IMR-90 (cell line): ENCODE results near the gene PAPSS2. TPM values are rescaled to one million over a fixed set of nuclear protein-coding genes. Genes with fewer than 3 reads are reported as not detected.
A peak's percentile ranks its signal among the peaks of the same experiment; 100 is the strongest.

Experiments used
- ATAC-seq: fragments of 200-7000 bp; cut with Tn5 transposase; 2 replicates; pipeline ENCODE4 v1.9.1; 2020; ENCODE audit warnings: low read depth, mild to moderate bottlenecking, moderate library complexity
- BruUV-seq: library from RNA; stranded (reverse); fragments of 400-500 nt; replicated peaks from 2 replicates; lab custom pipeline; 2021; lab: Mats Ljungman, UMichigan
- CTCF ChIA-PET: fragments of 300-600 bp; formaldehyde crosslinking; extraction: SDS; loops from one replicate; lab custom pipeline; 2021; ENCODE audit warnings: antibody characterized with exemption; lab: Yijun Ruan, JAX
- POLR2A ChIA-PET: fragments of 300-600 bp; sonication (Branson Sonifier 250); formaldehyde crosslinking; loops from one replicate; lab custom pipeline; 2022; ENCODE audit warnings: antibody characterized with exemption; ENCODE audit not compliant: unreplicated experiment; lab: Charles Lee
- DNase-seq: peaks from one replicate; pipeline ENCODE4 v3.0.0; 2013
- H2AFZ ChIP-seq: replicated peaks from 2 replicates; pipeline ENCODE3; 2013; ENCODE audit warnings: low read length, mild to moderate bottlenecking; ENCODE audit not compliant: poor library complexity
- H2AK5ac ChIP-seq: 2 replicates; pipeline ENCODE4 v1.6.1; 2013; ENCODE audit warnings: low read depth, low read length, inconsistent platforms
- H2AK9ac ChIP-seq: replicated peaks from 2 replicates; pipeline ENCODE3; 2013; ENCODE audit warnings: mild to moderate bottlenecking, low read depth, low read length, moderate library complexity; ENCODE audit not compliant: poor library complexity
- H2BK120ac ChIP-seq: 2 replicates; pipeline ENCODE4 v1.6.1; 2013; ENCODE audit warnings: low read depth, low read length, inconsistent platforms
- H2BK15ac ChIP-seq: 3 replicates; pipeline ENCODE4 v1.6.1; 2013; ENCODE audit warnings: low read depth, low read length, inconsistent platforms
- H2BK20ac ChIP-seq: 2 replicates; pipeline ENCODE4 v1.6.1; 2013; ENCODE audit warnings: low read depth, mild to moderate bottlenecking, inconsistent platforms, low read length, moderate library complexity
- H2BK5ac ChIP-seq: 2 replicates; pipeline ENCODE4 v1.6.1; 2013; ENCODE audit warnings: mild to moderate bottlenecking, low read depth, low read length, inconsistent platforms; ENCODE audit not compliant: poor library complexity, severe bottlenecking
- H3K14ac ChIP-seq: replicated peaks from 2 replicates; pipeline ENCODE4 v1.6.1; 2013; ENCODE audit warnings: low read depth, low read length, inconsistent platforms
- H3K18ac ChIP-seq: 2 replicates; pipeline ENCODE4 v1.6.1; 2013; ENCODE audit warnings: low read depth, low read length, control low read depth
- H3K23ac ChIP-seq: 2 replicates; pipeline ENCODE4 v1.6.1; 2013; ENCODE audit warnings: low read depth, low read length, inconsistent platforms
- H3K27ac ChIP-seq: 2 replicates; pipeline ENCODE4 v1.5.1; 2013; ENCODE audit warnings: mild to moderate bottlenecking, control low read depth, low read length; ENCODE audit not compliant: insufficient read depth
- H3K27me3 ChIP-seq: 2 replicates; pipeline ENCODE4 v1.6.1; 2013; ENCODE audit warnings: low read length; ENCODE audit not compliant: control insufficient read depth, insufficient read depth
- H3K36me3 ChIP-seq: 2 replicates; pipeline ENCODE4 v1.6.1; 2013; ENCODE audit warnings: low read length, mixed read lengths; ENCODE audit not compliant: control insufficient read depth, insufficient read depth
- H3K4ac ChIP-seq: 2 replicates; pipeline ENCODE4 v1.6.1; 2013; ENCODE audit warnings: low read depth, low read length, inconsistent platforms
- H3K4me1 ChIP-seq: 2 replicates; pipeline ENCODE4 v1.6.1; 2013; ENCODE audit warnings: low read length, mixed read lengths; ENCODE audit not compliant: control insufficient read depth, insufficient read depth
- H3K4me2 ChIP-seq: 2 replicates; pipeline ENCODE4 v1.6.1; 2013; ENCODE audit warnings: low read depth, mild to moderate bottlenecking, control low read depth, low read length, moderate library complexity
- H3K4me3 ChIP-seq: 2 replicates; pipeline ENCODE4 v1.5.1; 2013; ENCODE audit warnings: low read depth, mild to moderate bottlenecking, control low read depth, low read length, moderate library complexity; ENCODE audit not compliant: insufficient read depth
- H3K56ac ChIP-seq: 2 replicates; pipeline ENCODE4 v1.6.1; 2013; ENCODE audit warnings: low read length, inconsistent platforms; ENCODE audit not compliant: insufficient read depth; ENCODE audit errors: extremely low read depth
- H3K79me1 ChIP-seq, 2 experiments: 2 replicates each; pipeline ENCODE4 v1.6.1; 2013; ENCODE audit warnings: low read length in 2 of 2, inconsistent platforms in 1 of 2, low read depth in 1 of 2
- H3K9ac ChIP-seq: 2 replicates; pipeline ENCODE4 v1.6.1; 2013; ENCODE audit warnings: low read depth, low read length, control low read depth
- H3K9me1 ChIP-seq: 2 replicates; pipeline ENCODE4 v1.6.1; 2013; ENCODE audit warnings: low read length, inconsistent platforms; ENCODE audit not compliant: insufficient read depth
- H3K9me3 ChIP-seq: 2 replicates; pipeline ENCODE4 v1.6.1; 2013; ENCODE audit warnings: low read length; ENCODE audit not compliant: control insufficient read depth, insufficient read depth
- H4K20me1 ChIP-seq: 2 replicates; pipeline ENCODE4 v1.6.1; 2013; ENCODE audit warnings: low read length, inconsistent platforms; ENCODE audit not compliant: insufficient read depth
- H4K5ac ChIP-seq: 2 replicates; pipeline ENCODE4 v1.6.1; 2013; ENCODE audit warnings: mild to moderate bottlenecking, low read depth, low read length, control low read depth
- H4K8ac ChIP-seq, 2 experiments: 2 replicates each; pipeline ENCODE4 v1.6.1; 2013; ENCODE audit warnings: low read depth in 2 of 2, low read length in 2 of 2, control low read depth in 1 of 2, inconsistent platforms in 1 of 2
- H4K91ac ChIP-seq: 2 replicates; pipeline ENCODE4 v1.6.1; 2013; ENCODE audit warnings: low read depth, low read length, inconsistent platforms; ENCODE audit not compliant: insufficient read depth
- BHLHE40 ChIP-seq: fragments of 150-350 bp; IDR thresholded peaks from 2 replicates; pipeline ENCODE4 v1.6.1; 2016; ENCODE audit warnings: mild to moderate bottlenecking, low read depth, low read length
- CEBPB ChIP-seq: IDR thresholded peaks from 2 replicates; pipeline ENCODE4 v1.6.1; 2012; ENCODE audit warnings: low read depth, low read length, improper control_type of control experiment
- CHD1 ChIP-seq: IDR thresholded peaks from 2 replicates; pipeline ENCODE4 v1.6.1; 2012; ENCODE audit warnings: low read depth, low read length, improper control_type of control experiment
- CTCF ChIP-seq: conservative IDR thresholded peaks from 2 replicates; pipeline ENCODE4 v1.5.1; 2012; ENCODE audit warnings: mild to moderate bottlenecking, low read depth, low read length, improper control_type of control experiment
- FOS ChIP-seq: fragments of 150-350 bp; IDR thresholded peaks from 2 replicates; pipeline ENCODE4 v1.6.1; 2016; ENCODE audit warnings: low read depth, low read length
- MAFK ChIP-seq: IDR thresholded peaks from 2 replicates; pipeline ENCODE4 v1.6.1; 2012; ENCODE audit warnings: low read depth, low read length, improper control_type of control experiment
- MAZ ChIP-seq: IDR thresholded peaks from 2 replicates; pipeline ENCODE4 v1.6.1; 2012; ENCODE audit warnings: low read depth, mild to moderate bottlenecking, low read length, improper control_type of control experiment, moderate library complexity, borderline replicate concordance
- MXI1 ChIP-seq: IDR thresholded peaks from 2 replicates; pipeline ENCODE4 v1.6.1; 2012; ENCODE audit warnings: low read depth, mild to moderate bottlenecking, low read length, moderate library complexity, borderline replicate concordance
- POLR2A ChIP-seq: IDR thresholded peaks from 2 replicates; pipeline ENCODE4 v1.6.1; 2012; ENCODE audit warnings: mild to moderate bottlenecking, low read depth, low read length
- RAD21 ChIP-seq: IDR thresholded peaks from 2 replicates; pipeline ENCODE4 v1.6.1; 2012; ENCODE audit warnings: low read length, improper control_type of control experiment
- RCOR1 ChIP-seq: IDR thresholded peaks from 2 replicates; pipeline ENCODE4 v1.6.1; 2012; ENCODE audit warnings: mild to moderate bottlenecking, low read length, improper control_type of control experiment; ENCODE audit not compliant: insufficient replicate concordance
- SMC3 ChIP-seq: fragments of 150-350 bp; IDR thresholded peaks from 2 replicates; pipeline ENCODE4 v1.6.1; 2016; ENCODE audit warnings: low read depth, mild to moderate bottlenecking, antibody characterized with exemption, low read length, moderate library complexity
- USF2 ChIP-seq: fragments of 150-350 bp; IDR thresholded peaks from 2 replicates; pipeline ENCODE4 v1.6.1; 2017; ENCODE audit warnings: mild to moderate bottlenecking, antibody characterized with exemption, low read length, low read depth
- WGBS, 2 experiments: methylation state at CpG; one replicate each; pipeline versions ENCODE4 v1.1.5 to v1.1.7; 2013; ENCODE audit warnings: missing lambda C conversion rate in 2 of 2; ENCODE audit not compliant: insufficient read length in 1 of 2; ENCODE audit errors: extremely low coverage in 2 of 2; 5-methylcytosine and 5-hydroxymethylcytosine counted together
- dilution Hi-C: fragments of 300-500 bp; cut with HindIII; formaldehyde crosslinking; loops from one replicate; pipeline ENCODE4 v1.14.3; 2018; ENCODE audit warnings: low sequenced_read_pairs; ENCODE audit not compliant: unreplicated experiment
- in situ Hi-C: fragments of 300-500 bp; cut with MboI; formaldehyde crosslinking; loops from 3 replicates; pipeline ENCODE4 v1.14.3; 2019; ENCODE audit warnings: low sequenced_read_pairs, inconsistent platforms, mixed read lengths
- intact Hi-C: fragments of 100-400 bp; cut with micrococcal nuclease; formaldehyde crosslinking; loops from 2 replicates; pipeline ENCODE4 v1.10.0; 2022
- polyA plus RNA-seq, 3 experiments: library from polyadenylated mRNA; depleted of rRNA; stranded (reverse); fragments of >200 nt; gene quantifications; 2 replicates each; pipeline ENCODE4 v1.2.3, GENCODE V29; 2012; ENCODE audit warnings: low replicate concordance in 1 of 3
- total RNA-seq: library from RNA; depleted of rRNA; stranded (reverse); fragments of >200 nt; gene quantifications from 2 replicates; pipeline ENCODE4 v1.2.3, GENCODE V29; 2012

Gene PAPSS2
- total and polyA plus RNA-seq, 2 of the 4 experiments (the other 2 are of a cell fraction) = 55.0 to 63.3 TPM

- Histone ChIP-seq H2AK5ac (no peak overlapping the region; the same call in 1 of the 2 replicates), H3K36me3 (peaks cover 10% of the 10 kb centered on the region), H3K4me1 (peaks cover 12% of the 10 kb centered on the region), H3K9me3 (no peaks in the 10 kb centered on the region), H3K56ac (no peak overlapping the region), H2BK120ac (peak overlapping the region; percentile 5; the same call in 1 of the 2 replicates), H2BK15ac (no peak overlapping the region; the same call in 2 of the 3 replicates), H2AFZ (no peak overlapping the region), H3K27me3 (no peaks in the 10 kb centered on the region), H3K27ac (peak overlapping the region; percentile 48), H3K4me3 (peak overlapping the region; percentile 45; the same call in 1 of the 2 replicates), H3K18ac (peak overlapping the region; percentile 13; the same call in 1 of the 2 replicates), H3K4ac (peak overlapping the region; percentile 1; the same call in 1 of the 2 replicates), H2AK9ac (no peak overlapping the region), H3K23ac (peak overlapping the region; percentile 21; the same call in 1 of the 2 replicates), H4K8ac (peak overlapping the region; percentile 59 to 61), H3K9ac (peak overlapping the region; percentile 75; the same call in 1 of the 2 replicates), H4K20me1 (no peaks in the 10 kb centered on the region), H2BK20ac (0 out of 2 replicates have a peak overlapping the region, but pooled peaks have one; percentile 17), H3K9me1 (peaks cover 14% of the 10 kb centered on the region), H4K91ac (0 out of 2 replicates have a peak overlapping the region, but pooled peaks have one; percentile 1), H3K79me1 (peaks cover 15 to 71% of the 10 kb centered on the region in 2 experiments), H3K4me2 (peak overlapping the region; percentile 83), H3K14ac (no peak overlapping the region; the same call in 1 of the 2 replicates), H4K5ac (peak overlapping the region; percentile 35), H2BK5ac (peak overlapping the region; percentile 11)
- ChIA-PET CTCF (no interaction called here), POLR2A (no interaction called here)
- intact Hi-C loops = loop anchor here (5.0 kb wide), 1 partner anchor 45 kb away; no protein-coding TSS in a partner anchor
- in situ Hi-C loops = no loop called here
- no TSS peak for BruUV-seq
- ATAC-seq = no peak
- DNase-seq = peak; percentile 43
- dilution Hi-C loops = no loop called here
- WGBS, 2 experiments = no CpG with 5 or more reads among the region's 6 CpGs
- TF ChIP-seq BHLHE40 (no peak), MAZ (no peak), RAD21 (no peak), FOS (no peak), CHD1 (no peak), USF2 (no peak), POLR2A (no peak), CEBPB (no peak), CTCF (no peak), MXI1 (no peak), RCOR1 (no peak), MAFK (no peak), SMC3 (no peak)
Observed at GRCh38 chr10:87661861-87662785, 2.4 kb downstream of the PAPSS2 start.
